T-helper 22 cell (primary cell): ENCODE results near the gene PTCH2.
"Not testable (repeated sequence)": the region's sequence is repeated elsewhere in the genome, so short reads cannot be mapped to it uniquely, and the experiment has no call there.

Source experiments
- DNase-seq: peaks from one replicate; pipeline ENCODE4 v3.0.0-alpha.2; 2020; ENCODE audit warnings: low read depth

The PTCH2 gene

DNA sequence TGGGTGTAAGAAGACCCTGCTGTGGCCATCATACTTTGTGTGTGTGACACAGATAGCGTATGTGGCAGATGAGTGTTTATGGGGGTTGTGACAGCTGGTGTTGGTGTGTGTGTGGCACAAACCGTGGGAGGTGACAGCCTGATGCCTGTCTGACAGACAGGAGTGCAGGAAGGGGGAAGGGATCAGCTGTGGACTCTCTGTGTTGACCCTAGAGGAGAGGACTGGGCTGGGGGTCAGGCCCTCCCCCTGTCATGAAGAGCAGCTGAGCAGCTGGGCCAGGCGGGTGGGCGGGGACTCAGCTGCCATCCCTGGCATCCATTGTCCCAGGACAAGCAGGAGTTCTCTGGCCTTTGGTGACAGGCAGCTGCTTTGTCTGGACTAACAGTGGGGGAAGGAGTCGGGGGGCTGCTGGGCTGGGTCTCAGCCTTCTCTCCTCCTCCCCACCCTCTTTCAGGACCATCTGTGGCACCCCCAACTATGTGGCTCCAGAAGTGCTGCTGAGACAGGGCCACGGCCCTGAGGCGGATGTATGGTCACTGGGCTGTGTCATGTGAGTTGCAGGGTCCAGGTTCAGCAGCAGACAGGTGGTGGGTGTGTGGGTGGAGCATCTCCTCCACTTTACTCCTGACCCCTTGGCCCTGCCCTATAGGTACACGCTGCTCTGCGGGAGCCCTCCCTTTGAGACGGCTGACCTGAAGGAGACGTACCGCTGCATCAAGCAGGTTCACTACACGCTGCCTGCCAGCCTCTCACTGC, 40.6 kb downstream of the PTCH2 start:
- no peak for DNase-seq

DNA sequence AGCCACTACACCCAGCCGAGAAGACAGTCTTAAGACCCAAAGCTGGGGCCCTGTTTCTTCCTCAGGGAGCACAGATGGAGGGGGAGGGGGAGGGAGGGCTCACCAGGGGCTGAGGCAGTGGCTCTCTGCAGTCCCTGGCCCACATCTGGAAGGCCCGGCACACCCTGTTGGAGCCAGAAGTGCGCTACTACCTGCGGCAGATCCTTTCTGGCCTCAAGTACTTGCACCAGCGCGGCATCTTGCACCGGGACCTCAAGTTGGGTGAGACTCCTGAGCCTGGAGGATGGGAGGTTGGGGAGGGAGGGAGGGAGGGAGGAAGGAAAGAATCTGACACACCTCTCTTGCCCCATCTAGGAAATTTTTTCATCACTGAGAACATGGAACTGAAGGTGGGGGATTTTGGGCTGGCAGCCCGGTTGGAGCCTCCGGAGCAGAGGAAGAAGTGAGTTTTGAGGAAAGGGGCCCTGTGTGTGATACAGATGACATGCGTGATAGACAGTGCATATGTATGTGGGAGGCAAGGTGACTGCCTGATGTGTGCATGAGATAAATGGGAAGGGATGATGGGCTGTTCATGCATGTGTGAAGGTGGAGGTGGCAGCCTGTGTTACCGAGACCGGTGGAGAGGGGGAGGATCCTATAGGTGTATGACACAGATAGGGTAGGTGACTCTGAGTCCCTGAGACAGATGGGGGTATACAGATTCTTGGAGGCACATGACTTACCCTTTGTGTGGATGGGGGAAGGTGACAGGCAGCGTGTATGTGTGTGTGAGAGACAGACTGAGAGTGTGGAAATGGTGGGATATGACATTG, 41.4 kb downstream of the PTCH2 start:
- no peak for DNase-seq

DNA sequence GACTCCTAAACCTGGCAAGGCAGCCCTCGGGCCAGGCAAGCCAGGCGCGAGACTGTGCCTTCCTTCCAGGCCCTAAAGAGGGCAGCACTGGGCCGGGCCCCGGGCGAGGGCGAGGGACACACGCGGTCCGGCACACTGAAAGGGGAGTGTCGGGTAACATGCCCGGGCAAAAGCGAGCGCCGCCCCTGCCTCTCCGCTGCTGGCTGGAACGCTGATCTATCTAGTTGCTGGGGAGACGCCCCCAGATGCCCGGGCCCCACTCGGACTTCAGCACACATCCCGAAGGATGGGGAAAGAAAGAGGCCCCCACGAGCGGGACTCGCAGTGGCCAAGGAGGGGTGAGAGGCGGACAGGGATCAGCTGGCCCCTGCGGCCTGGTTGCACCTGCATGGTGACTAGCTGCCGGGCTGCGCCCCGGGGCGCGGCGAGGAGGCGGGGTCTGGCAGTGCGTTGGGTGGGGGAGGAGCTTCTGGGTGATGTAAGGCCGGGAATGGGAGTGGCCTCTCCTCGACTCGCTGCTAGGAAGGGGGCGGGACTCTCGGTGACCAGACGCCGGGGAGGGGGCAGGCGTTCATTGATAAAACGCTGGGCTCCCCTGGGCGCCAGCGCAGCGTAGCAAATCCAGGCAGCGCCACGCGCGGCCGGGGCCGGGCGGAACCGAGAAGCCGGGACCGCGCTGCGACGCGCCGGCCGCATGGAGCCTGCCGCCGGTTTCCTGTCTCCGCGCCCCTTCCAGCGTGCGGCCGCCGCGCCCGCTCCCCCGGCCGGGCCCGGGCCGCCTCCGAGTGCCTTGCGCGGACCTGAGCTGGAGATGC, 43.1 kb downstream of the PTCH2 start, which contains the start of gene PLK3:
TSS of gene PLK3 (plus strand) at position 608 of the 815 bp plus-strand sequence. CDS start at position 695, 87 bp downstream.
- DNase-seq = peak; percentile 99

DNA sequence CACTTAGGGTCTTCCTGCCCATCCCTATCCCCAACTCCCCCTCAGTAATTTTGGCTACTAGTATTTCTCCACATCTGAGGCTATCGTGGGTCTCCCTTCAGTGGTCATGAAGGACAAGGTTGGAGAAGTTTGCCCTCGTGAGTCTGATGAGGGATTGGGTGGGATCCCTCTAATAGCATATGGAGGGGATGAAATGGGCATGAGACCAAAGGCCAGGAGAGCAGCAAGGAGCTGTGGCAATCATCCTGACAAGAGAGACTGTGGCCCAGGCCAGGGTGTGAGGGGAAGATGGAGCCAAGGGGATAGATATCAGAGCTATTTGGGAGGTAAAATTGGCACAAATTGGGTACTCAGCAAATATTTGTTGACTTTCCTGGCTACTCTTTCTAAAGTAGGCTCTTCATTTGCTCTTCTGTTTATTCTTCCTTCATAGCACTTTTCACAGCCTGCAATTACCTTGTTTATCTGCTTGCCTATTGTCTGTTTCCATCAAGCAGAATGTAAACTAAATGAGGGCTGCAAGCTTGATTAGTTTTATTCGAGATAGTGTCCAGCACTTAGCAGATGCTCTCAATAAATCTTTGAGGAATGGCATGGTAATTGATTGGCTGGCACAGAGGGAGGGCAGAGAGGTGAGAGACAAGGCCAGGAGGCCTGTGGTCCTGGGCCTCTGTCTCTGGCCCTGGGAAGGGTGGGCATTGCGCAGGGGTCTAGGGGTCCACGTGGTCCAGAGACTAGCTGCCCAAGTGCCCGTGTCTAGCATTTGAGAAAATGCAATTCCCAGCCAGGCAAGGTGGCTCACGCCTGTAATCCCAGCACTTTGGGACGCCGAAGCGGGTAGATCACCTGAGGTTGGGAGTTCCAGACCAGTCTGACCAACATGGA, 44.3 kb downstream of the PTCH2 start:
- no peak for DNase-seq

DNA sequence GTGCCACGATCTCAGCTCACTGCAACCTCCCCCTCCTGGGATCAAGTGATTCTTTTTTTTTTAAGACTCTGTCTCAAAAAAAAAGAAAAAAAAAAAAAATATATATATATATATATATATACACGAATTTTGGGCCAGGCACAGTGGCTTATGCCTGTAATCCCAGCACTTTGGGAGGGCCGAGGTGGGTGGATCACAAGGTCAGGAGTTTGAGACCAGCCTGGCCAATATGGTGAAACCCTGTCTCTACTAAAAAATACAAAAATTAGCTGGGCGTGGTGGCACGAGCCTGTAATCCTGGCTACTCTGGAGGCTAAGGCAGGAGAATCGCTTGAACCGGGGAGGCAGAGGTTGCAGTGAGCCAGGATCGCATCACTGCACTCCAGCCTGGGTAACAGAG, 45.2 kb downstream of the PTCH2 start:
- DNase-seq = not testable (repeated sequence)

DNA sequence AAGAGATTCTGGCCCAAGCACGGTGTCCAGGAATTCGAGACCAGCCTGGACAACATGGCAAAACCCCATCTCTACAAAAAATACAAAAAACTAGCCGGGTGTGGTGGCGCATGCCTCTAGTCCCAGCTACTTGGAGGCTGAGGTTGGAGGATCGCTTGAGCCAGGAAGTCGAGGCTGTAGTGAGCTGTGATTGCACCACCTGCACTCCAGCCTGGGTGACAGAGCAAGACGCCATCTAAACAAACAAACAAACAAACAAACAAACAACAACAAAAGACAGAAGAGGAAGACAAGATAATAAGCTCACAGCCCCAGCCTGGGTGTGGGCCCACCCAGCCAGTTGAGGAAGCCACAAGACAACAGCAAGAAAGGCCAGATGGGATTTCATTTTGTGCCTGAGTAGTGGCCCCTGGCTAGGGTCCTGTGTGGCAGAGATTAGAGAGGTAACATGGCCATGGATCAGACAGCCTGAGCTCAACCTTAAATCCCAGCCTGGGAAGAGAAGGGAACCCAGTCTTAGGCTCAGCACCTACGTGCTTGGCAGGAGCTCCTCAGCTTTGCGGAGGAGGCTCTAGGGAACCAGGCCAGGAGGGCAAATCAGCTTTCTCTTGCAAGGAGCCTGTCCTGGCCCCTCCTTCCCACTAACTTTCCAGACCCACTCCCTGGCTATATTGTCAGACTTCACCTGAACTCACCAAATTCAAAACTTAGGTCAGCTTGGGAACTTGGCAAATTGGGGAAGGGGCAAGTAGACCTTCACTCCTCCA, 50.1 kb downstream of the PTCH2 start:
- DNase-seq = no peak

DNA sequence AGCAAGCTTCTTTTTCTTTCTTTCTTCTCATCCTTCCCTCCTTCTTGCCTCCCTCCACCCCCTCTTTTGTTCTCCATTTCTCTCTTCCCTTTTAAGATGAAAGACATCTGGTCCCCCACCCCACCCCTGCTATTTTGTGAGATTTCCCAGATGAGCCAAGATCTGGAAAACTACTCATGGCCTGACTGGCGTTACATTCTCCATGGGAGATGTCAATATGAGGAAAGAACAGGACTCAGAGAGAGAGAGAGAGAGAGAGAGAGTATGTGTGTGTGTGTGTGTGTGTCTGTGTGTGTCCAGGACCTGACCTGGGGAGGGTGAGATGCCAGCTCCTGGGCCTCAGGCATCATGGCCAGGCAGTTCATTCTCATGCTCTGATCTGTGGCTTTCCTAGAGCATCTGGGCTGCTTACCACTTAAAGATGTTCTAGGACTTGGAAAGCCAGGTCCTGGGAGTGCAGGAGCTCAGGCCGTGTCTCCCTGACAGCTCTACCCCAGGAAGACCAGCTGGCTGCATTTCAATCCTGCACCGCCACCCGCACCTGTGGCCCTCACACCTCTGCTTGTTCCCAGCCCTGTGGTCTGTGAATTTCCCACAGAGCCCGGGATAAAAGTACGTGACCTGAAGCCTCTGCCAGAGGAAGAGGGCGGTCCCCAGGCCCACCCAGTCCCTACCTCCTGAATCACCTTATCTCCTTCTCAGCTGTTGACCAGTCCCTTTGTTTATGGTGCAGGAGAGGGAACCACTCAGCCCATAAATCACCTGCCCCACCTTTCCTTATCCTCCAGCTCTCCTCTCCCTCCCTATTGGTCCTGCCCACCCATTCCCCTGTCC, 51.9 kb downstream of the PTCH2 start:
- no peak for DNase-seq

DNA sequence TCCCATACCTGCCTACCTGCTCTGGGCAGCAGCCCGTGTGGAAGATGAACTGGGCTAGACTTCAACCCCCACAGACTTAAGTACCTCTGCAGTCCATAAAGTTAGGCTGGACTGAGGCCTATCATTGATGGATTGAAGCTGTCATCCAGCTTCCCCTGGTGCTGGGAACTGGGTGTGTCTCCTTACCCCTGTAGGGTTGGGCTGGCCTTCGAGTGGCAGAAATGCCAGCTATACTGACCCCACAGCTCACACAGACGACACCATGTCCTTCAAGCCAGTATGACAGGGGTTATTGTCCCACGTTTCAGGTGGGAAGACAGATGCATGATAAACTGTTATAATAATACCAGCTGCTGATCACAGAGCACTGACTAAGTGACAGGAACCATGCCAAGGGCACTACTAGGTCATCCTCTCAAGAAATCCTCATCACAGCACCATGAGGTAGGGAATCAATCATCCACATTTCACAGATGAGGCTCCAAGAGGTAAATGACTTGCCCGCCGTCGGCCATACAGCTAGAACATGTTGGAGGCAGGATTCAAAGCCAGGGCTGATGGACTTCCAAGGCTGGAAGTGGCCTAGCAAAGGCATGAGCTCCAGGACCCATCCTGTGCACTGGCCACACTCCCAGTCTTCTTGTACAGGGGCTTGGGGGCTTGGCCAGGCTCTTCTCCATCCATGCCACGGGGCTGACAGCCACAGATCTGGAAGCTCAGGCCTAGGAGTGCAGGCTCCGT, 54.8 kb downstream of the PTCH2 start, which contains the start of gene BEST4:
TSS of gene BEST4 (minus strand) at position 51 of the 741 bp plus-strand sequence. CDS start 465 bp downstream, outside the sequence.
- DNase-seq = no peak

DNA sequence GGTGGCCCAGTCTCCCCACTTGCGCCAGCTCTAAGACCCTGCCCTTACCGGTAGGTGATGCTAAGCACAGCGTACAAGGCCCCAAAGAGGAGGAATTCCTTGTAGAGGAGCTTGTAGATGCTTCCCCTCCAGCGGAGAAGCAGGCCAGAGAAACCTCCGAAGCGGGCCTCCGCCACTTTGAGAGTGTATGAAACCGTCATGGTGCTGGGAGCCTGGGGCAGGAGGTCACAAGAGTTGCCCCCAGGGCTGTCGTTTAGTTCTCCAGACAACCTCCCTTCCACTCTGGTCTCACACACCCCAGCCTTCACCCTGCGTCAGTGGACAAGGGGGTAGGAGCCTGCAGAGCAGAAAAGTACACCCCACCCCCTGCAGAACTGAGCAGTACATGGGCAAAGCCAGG, 55.5 kb downstream of the PTCH2 start:
- DNase-seq = no peak

DNA sequence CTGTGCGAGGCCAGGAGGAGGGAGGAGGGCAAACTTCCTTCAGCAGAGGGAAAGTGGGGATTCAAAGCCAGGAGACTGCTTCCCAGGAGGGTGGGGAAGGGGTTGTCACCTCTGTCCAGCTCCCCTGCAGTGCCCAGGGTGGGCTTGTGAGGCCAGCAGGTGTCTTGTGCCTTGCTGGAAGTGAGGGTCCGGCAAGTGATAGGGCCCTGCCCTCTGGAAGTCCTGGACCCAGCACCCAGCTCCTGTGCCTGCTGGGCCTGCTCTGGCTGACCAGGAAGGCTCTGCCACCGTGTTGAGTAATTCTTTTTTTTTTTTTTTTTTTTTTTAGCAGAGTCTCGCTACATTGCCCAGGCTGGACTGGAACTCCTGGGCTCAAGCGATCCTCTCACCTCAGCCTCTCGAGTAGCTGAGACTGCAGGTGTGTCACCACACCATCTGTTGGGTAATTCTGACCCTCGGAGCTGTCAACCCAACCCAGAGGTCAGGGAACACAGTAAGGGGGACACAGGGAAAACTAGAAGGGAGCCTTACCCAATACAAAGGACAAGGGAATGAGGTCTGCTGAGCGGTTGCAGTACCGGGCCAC, 56.1 kb downstream of the PTCH2 start:
- DNase-seq = no peak

DNA sequence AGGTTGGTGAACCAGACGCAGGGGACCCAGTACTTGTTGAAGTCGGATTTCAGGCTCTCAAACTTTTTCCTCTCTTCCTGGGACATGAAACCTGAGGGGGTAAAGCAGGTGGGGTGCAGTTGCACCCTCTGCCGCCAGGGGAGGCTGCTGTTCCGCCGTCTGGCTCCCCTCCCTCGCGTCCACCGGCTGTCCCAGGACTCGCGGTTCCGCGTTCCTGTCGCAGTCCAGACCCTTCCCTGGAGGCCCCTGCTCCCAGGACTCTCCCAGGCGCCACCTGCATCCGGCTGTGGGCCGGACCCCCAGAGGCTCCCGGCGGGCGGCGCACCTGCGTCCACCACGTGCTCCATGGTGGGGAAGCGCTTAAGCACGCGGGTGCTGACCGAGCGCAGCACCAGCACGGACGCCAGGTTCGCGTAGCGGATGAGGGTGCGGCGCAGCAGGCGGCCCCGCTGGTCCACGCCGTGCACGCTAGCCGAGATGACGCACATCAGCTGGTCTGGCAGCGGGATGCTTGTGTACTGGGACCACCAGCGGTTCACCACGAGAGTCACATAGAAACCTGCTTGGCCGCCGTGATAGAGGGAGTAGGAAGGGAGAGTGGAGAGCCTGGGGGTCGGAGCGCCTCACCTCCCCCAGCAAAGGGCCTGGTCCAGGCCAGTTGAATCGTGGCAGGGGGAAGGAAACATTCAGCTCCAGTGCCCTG, 56.8 kb downstream of the PTCH2 start:
- DNase-seq = peak; percentile 54

DNA sequence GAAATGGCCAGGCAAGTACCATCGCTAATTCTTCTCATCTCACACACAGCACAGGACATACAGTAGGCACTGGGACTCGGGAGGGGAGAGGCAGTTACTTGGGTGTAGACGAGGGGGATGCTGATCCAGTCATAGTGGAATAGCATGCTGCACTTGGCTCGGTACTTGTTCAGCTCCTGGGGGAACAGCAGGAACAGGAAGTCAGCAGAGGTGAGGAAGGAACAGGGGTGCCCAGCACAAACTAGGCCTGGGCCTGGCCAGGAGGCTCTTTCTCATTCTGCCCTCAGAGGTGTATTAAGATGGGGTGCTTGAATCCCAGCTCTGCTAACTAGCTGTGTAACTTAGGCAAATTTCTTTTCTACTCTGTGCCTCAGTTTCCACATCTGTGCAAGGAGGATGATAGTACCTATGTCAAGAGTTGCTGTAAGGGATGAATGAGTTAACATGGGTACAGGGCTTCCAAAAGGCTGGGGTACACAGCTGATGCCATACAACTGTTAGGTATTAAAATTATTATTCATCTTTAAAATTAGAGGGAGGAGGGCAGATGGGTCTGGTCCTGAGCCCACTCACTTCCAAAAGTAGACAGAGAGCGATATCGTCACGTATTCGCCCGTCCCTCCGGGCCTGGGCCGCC, 57.4 kb downstream of the PTCH2 start:
- DNase-seq = no peak

DNA sequence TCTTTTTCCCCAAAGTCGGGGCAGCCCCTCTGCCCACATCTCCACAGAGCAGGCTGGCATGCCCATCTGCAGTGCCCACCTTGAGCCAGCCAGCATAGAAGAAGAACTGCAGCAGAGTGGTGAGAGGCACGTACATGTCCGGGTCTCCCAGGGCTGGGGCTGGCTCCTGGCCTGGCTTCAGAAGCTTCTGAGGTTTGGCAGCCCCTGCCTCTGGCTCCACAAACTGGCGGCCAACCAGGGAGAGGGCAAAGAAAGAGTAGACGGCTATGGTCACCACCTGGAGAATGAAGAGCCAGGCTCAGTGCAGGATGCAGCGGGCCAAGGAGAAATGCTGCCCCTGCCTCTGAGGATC, 58.0 kb downstream of the PTCH2 start:
- DNase-seq = no peak

DNA sequence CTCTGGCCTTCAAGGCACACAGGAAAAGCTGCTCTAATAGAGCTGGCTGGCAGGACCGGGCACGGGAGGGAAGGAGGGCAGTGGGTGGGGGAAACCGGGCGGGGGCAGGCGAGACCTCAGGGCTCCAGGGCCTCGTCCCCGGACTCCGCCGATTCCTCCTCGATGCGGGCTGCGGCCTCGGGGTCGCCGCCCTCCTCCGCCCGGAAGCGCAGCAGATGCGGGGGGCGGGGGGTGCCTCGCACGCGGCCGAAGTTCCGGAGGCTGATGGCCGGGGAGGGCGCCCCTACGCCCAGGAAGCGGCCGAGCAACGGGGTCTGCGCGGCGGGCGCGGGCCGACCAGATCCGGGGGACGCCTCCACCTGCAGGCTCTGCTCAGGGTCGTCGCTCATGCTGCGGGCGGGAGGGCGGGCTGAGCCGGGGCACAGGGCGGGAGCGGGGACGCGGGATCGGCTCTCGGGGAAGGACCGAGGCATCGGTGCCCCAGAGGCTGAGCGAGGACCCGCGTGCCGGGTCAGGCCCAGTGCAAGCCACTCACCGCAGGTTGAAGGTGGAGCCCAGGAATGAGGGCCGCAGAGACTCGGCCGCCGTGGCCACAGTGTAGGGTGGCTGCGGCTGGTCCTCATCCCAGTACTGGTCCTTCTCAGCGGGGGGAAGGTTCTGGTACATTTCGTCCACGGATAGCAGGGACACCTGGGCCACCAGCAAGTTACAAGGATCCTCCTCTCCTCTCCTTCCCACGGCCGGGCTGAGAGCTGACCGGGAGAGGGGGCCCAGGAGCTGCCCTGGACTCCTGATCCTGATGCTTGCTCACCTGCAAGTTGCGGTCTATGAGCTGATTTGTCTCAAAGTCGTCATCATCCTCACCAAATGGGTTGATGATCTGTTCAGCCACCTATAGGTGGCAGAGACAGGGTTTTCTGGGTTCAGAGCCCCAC, 58.7 kb downstream of the PTCH2 start:
- no peak for DNase-seq

DNA sequence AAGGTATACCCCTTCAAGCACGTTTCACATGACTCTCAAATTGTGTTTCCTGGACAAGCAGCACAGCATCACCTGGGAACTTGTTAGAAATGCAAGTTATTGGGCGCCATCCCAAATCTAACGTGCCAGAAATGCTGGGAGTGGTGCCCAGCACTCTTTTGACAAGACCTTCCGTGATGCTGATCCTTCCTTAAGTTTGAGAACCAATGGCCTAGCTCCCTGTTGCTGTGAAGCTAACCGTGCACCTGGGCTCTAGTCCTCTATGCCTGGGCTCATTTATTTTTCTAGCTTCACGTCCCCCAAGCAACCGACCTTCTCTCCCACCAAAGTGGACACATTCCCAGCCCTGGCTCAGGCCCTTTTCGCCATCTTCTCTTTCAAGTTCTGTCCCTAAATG, 59.4 kb downstream of the PTCH2 start:
- DNase-seq = no peak

DNA sequence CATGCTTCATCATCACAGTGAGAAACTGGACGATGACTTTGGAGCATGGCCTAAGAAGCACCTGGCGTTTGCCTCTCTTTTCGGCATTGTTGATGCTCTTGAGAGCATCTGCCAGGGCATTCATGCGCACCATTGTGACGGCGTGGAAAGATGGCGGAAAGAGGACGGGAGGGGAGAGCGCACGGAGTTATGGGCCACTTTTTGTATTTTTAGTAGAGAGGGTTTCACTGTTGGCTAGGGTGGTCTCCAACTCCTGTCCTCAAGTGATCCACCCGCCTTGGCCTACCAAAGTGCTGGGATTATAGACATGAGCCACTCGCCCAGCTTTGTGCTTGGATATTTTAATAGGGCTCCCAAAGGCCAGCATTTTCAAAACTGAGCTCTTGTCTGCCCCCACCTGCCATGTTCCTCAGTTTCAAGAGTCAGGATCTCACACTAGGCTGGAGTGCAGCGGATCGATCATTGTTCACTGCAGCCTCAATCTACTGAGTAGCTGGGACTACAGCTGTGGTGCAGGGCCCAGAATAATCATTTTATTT, 62.4 kb downstream of the PTCH2 start:
- DNase-seq = no peak
